Muscle of back (tissue), 11 donors: Measurements from ENCODE around the gene PSKH1. TPM values are rescaled to one million over a fixed set of nuclear protein-coding genes. Genes with fewer than 3 reads are reported as not detected.
"Not testable (repeated sequence)": the region's sequence is repeated elsewhere in the genome, so short reads cannot be mapped to it uniquely, and the experiment has no call there.

Experiments used
- DNase-seq, 3 donors: peaks; one replicate each; pipeline versions ENCODE4 v3.0.0 to v3.0.0-alpha.2; 2013
- polyA plus RNA-seq, 10 donors: library from polyadenylated mRNA; unstranded; fragments of 120-200 nt; gene quantifications; one replicate each; pipeline ENCODE4 v1.2.1, GENCODE V29; 2013; ENCODE audit not compliant: insufficient read length in 10 of 10

The PSKH1 gene
- polyA plus RNA-seq, 10 donors = 17.1 to 27.5 (median 20.7) TPM

DNA sequence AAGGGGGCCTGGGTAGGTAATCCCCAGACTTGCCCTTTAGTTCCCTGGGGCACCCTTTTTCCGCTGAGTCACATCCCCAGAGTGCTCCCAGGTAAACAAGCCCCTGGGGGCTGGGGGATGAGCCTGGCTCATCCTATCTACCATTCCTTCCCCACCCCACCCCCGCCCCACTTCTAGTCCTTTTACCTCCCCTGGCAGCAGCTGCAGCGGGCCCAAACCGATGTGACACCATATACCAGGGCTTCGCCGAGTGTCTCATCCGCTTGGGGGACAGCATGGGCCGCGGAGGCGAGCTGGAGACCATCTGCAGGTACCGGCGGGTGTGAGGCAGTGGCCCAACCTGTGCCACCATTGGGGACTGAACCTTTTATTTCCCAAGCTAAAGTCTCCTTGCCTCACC is 7.5 kb upstream of the PSKH1 start:
- no peak for DNase-seq

DNA sequence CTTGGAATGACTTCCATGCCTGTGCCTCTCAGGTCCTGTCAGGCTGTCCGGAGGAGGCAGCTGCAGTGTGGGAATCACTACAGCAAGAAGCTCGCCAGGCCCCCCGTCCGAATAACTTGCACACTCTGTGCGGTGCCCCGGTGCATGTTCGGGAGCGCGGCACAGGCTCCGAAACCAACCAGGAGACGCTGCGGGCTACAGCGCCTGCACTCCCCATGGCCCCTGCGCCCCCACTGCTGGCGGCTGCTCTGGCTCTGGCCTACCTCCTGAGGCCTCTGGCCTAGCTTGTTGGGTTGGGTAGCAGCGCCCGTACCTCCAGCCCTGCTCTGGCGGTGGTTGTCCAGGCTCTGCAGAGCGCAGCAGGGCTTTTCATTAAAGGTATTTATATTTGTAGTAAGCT is 7.1 kb upstream of the PSKH1 start:
- no peak for DNase-seq

DNA sequence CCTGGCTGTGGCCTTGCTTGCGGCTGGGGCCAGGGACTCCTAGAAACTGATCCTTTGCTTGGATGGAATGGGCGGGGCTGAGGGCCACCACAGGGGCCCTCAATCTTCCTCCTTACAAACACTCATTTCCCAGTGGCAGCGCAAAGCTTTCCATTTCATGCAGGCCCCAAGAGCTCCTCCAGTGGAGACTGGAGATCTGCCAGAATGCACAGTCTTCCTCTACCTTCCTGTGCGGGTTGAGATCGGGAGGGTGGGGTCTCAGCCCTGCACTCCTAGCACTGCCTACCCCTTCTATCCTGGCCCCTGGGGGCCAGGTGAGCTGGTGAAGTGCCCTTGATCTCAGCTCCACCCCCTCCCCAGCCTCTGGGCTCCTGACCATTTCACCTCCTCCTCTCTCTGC is 6.7 kb upstream of the PSKH1 start:
- DNase-seq = no peak

DNA sequence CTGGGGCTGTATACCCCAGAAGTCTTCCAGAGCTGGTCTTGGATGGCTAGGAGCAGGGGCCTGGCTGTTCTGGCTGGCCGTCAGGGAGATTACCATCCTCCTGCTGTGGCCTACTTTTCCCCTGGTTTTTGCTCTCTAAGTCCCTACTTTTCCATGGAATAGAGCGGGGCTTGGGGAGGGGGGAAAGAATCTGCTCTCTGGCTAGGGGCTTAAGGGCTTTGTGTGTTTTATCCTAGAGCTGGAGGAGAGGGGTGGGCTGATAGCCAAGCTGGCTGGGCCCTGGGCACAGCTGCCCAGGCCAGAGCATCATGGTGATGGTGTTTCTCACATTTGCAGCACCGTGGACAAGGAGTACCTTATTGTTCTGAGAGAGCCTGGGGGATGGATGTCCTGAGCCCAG is 4.7 kb upstream of the PSKH1 start:
- DNase-seq = peak in 1 of 3 donors; percentile 31

DNA sequence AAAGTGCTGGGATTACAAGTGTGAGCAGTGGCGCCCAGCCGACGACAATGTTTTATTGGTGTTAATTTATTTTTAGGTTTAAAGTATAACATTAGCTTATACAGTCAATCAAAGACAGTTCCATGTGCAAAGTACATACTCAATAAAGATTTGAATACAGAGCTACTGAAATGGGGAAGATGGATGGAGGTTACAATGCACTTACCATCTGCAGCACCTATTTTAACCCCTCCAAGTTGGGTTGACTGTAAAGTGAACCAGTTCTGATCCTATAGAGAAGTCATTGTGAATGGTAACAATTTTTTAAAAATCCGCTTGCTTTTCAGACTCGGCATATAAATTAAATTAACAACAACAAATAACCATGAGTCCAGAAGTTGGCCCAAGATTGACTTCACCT is 679 bp upstream of the PSKH1 start:
- no peak for DNase-seq

DNA sequence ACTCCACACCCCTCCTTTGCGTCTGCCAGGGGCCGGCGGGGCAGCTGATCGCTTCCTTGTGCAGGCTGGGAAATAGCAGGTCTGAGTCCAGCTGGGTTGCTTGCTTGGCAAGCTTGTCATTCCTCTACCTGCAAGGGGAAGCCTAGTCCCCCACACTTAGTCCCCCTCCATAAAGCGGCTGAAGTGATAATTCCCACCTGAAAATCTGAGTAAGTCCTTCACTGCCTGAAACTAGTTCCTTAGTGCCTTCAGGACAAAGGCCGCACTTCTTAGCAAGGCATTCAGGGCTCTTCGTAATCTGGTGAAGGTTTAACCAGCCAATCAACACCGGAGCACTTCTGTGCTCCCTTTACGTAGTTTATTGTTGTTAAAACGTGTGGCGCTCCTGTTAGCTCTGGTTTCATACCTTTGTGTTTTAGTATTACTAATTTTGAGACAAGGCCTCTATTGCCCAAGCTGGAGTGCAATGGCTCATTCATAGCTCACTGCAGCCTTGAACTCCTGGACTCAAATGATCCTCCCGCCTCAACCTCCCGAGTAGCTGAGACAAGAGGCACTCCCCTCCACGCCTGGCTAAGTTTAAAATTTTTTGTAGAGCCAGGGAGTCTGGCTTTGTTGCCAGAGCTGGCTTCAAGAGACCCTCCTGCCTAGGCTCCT is 817 bp downstream of the PSKH1 start:
- no peak for DNase-seq

DNA sequence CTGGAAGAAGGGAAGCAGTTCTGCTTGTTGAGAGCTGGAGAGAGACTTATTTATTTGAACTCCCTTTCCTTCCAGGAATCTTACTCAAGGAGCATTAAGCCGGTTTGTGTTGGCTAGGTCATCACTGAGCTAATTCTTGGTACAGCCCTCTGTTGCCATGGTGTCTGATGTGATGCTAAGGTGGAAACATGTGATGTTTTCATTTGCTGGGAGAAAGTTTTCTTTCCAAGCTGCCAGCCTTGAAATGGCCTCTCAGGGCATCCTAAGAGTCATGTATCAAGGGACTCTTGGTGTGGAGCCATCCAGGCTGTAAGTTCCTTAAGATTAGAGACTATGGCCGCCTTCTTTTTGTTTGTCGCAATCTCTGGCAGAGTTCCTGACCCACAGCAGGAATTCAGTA is 4.2 kb downstream of the PSKH1 start:
- no peak for DNase-seq

DNA sequence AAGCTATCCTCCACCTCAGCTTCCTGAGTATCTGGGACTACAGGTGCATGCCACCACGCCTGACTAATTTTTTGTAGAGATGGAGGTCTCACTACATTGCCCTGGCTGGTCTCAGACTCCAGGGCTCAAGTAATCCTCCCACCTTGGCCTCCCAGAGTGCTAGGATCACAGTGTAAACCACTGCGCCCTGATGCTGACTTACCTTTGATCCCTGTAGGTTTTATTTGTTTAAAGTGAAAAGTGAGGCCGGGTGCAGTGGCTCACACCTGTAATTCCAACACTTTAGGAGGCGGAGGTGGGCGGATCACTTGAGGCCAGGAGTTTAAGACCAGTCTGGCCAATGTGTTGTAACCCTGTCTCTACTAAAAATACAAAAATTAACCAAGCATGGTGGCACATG is 8.7 kb downstream of the PSKH1 start:
- DNase-seq = no peak

DNA sequence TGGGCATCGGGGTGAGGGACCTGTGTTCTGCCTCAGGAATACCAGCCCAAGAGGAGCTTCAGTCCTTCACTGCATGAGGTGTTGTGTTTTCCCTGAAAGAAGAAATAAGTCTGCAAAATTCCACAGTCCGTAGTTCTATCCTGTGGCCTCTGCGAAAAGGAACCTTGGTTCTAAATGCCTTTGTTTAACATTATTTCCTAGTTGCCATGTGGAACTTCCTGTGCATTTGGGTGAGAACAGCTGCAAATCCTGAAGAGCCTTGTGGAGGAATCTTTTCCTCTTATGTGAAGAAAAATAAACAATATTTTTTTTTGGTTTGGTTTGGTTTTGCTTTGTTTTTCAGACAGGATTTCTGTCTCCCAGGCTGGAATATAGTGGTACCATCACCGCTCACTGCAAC is 9.8 kb downstream of the PSKH1 start:
- DNase-seq = no peak

DNA sequence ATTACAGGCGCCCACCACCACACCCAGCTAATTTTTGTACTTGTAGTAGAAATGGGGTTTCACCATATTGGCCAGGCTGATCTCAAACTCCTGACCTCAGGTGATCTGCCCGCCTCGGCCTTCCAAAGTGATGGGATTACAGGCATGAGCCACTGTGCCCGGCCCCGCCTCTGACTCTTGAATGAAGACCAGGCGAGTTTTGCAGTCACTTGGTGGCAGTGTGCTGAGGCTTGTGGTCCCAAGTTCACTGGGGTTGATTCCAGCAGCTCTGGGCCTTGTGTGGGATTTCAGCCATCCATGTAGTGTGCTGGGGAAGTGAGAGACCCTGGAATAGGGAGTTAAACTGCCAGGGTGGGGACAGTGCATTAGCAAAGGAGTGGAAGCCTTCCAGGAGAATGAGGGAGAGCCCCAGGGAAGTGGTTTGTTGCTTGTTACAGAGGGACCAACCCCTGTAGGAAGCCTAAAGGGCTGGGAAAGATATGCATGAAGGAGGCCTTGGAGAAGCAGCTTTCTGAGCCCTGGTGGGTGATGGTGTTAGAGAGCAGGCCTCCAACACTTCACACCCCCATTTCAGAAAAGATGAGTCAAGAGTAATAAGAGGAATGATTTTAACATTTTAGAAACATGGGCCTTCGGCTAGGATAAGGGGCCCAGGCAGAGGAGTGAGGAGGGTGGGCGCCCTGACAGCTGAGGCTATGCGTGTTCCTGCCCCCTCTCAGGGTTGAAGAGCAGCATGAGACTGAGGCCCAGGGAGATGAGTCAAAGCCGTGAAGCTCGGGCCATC is 14.5 kb downstream of the PSKH1 start:
- no peak for DNase-seq

DNA sequence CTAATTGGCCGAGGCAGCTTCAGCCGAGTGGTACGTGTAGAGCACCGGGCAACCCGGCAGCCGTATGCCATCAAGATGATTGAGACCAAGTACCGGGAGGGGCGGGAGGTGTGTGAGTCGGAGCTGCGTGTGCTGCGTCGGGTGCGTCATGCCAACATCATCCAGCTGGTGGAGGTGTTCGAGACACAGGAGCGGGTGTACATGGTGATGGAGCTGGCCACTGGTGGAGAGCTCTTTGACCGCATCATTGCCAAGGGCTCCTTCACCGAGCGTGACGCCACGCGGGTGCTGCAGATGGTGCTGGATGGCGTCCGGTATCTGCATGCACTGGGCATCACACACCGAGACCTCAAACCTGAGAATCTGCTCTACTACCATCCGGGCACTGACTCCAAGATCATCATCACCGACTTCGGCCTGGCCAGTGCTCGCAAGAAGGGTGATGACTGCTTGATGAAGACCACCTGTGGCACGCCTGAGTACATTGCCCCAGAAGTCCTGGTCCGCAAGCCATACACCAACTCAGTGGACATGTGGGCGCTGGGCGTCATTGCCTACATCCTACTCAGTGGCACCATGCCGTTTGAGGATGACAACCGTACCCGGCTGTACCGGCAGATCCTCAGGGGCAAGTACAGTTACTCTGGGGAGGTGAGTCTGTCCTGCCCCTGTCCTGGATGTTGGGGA is 16.1 kb downstream of the PSKH1 start:
- DNase-seq = no peak

DNA sequence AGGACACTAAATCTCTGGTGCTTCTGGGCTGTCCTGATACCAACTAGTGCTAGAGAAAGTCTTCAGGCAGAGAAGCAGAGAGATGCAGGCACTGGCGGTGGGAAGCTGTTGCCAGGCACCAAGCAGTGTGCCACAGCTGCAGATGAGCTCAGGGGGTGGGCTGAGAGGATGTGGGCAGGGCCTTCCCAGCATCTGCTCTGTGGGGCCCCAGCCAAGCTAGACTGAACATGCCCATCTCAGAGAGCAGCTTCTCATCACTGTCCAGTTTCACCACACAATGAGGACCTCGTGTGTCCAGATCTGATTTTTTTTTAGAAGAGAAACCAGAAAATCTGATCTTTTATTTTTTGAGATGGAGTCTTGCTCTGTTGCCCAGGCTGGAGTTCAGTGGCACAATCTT is 17.1 kb downstream of the PSKH1 start:
- peak in 2 of 3 donors; percentile 46 to 65 for DNase-seq

DNA sequence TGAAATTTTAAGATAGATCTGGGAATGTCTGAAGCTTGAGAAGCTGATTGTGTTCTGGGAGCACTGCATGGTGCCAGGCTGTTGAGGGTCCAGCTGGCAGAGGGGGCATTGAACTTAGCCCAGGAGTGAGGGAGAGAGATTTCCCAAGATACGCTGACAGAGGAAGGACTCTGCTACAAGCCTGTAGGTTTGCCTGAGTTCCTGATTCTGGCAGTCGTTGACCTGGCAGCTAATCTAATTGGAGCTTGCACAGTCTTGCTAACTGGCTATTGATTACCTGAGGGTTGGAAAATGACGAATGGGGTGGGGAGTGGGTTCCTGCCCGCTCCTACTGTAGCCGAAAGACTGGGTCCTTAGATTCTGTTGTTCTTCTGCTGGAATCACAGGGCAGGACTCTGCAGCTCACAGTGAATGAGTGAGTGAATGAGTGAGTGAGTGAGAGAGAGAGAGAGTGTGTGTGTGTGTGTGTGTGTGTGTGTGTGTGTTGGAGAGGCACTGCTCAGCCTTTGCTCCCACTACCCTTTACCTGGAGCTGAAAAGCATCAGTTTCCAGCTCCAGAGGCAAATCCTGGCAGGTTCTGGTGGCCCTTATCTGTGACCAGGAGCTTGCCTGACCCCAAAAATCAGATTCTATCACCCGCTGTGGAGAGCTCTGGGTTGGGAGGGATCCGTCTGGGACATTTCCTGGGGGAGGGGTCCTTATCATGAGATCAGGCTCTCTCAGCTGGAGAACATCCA is 21.9 kb downstream of the PSKH1 start:
- no peak for DNase-seq

DNA sequence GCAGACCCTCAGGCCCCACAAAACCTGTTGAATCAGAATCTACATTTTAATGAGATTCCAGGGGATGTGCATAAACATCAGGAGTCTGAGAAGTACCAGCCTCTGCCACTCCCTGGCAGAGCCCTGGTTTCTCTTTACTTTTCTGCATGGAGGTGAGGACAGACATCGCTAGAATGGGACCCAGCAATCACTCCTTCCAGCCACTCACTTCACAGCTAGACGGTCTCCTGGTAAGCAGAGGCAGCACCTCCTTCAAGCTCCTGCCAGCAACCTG is 22.4 kb downstream of the PSKH1 start:
- DNase-seq = not testable (repeated sequence)

DNA sequence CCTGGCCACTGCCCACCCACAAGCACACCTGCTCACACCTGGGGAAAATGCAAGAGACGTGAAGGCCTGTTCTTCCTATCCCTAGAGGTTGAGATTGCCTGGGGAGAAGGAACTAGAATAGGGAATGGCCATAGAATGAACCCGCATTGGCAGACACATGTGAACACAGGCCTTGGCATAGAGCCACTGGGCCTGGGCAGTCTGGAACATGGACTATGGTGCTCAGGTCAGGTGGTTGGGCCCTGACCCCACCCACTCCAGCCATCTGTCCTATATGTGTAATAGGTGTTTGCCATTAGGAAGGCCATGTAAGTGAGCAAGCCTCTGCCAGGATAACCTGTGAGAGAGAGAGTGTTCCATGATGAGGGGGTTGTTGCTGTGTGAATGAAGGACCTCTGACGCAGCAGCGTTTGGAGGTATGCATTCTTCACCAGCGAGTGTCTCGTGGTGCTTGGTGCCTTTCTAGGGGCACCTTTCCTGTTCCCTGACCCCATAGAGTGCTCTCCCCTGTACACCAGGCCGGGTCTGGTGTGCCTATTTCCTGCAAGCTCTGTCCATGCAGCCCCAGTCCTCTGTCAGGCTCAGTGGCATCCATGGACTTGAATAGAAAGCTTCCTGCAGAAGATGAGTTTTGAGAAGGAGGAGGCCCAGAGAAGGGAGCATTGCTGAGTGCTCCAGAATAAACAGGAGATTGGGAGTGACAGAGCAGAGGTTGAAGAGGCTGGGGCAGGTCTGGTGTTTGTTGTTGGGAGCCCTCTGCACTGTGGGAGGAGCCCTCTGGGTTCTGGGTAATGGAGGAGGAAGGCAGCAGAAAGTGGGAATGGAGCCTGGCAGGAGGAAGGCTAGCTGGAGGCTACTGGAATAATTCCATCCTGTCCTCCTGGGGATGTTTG is 23.0 kb downstream of the PSKH1 start:
- no peak for DNase-seq

DNA sequence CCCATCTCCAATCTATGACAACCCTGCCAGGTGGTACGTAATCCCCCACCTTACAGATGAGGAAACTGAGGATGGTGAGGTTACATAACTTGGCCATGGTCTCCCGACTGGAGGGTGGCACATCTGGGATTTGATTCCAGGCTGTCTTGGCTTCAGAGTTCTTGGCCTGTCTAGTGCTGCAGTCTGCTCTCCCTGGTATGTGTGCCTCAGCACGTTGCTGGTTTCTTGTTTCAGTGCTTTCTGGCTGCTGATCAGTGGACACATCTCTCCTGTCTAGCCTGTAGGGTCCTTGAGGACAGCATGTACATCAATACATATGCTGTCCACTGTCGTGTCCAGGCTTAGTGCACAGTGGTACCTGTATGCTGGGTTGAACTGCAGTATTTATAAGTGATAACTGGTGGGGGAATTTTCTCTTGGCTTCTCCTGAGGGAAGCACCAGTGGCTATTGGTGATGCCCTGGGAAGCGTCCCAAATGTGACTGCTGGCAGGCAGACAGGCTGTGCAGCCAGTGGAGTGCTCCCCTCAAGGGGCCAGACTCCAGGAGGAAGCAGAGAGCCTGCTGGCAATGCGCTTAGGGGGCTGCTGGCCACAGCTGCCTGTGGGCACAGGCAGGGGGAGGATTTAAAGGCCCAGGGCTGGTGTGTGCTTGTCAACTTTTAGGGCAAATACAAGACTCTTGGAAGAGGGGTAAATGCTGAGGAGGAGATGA is 24.2 kb downstream of the PSKH1 start:
- peak in 2 of 3 donors; percentile 48 to 69 for DNase-seq

DNA sequence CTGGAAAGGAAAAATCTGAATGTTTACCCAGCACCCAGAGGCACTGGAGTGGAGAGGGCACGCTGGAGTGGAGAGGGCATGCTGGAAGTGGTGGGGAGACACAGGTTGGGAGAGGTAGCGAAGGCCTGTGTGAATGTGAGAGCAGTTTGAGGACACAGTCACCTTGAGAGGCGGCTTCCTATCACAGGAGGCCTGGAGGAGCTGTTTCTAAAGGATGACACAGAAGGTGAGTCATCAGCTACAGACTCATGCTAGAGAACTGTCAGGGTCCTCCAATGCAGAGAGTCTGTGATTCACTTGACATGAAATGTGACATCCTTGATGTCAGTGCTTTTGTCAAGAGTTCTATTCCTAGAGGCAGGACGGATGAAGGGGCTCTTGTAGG is 24.8 kb downstream of the PSKH1 start:
- DNase-seq = no peak

DNA sequence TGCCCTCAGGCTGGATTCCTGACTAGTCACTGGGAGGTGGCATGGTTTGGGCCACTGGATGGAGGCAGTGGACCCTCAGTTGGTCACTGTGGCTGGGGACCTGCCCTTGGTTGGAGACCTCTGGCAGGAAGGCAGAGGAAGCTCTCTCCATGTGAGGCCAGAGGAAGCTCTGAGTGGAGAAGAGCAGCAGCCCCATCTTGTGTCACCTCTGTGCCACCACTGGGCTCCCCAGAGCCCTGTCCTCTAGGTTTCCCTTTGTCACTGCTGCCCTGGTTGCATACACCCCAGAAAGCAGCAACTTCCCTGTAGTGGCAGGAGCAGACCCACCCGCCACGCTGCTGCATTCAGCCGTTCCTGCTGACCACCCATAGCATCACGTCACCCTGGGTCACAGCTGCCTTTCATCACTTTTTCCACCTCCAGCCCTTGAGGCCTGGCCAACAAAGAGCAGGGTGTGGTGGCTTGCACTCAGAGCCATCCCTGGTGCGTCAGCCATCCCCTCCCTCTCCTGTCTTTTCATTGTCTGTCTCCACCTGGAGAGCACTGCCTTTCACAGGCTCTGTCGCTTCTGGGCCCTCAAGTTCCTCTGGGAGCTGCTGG is 26.7 kb downstream of the PSKH1 start:
- no peak for DNase-seq

DNA sequence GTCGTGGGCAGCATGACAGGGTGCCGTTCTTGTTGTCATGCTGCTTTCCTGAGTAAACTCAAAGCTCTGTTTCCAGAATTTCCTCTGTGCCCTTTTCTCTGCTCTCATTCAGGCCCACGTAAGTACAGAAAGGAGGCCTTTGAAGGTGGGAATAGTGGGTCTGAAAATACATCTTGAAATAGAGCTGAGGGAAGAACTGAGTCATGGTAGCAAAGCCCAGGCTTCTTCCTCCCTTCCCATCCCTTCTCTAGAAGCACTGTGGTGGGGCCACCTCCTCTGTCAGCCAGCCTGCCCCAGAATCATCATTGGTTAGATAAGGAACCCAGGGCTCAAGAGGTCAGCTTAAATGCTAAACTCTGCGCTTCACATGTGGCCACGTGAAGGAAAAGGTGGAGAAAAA is 29.2 kb downstream of the PSKH1 start:
- no peak for DNase-seq

DNA sequence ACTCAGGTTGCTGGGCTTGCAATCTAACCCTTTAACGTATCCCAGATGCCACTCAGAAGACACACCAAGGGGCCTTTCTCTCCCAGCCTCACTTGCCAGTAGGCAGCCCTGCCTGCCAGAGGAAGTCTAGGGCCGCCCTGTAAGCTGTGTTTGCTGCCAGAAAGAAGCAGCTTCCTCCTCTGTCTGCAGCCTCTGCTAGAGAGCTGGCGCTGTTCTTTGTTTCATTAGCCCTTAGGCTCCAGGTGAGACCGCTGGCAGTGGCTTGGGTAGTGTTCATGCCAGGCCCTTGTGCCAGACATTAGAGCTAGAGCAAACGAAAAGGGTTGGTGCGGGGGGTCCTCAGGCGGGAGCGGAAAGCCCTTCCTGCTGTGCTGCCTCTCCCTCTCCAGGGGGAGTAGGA is 29.7 kb downstream of the PSKH1 start:
- DNase-seq = no peak
